Activated CD8-positive, alpha-beta memory T cell treated with anti-CD3 and anti-CD28 coated beads for 36 hours (primary cell): ENCODE results near the gene KNTC1. TPM values are rescaled to one million over a fixed set of nuclear protein-coding genes. Genes with fewer than 3 reads are reported as not detected.
"Not testable (repeated sequence)": the region's sequence is repeated elsewhere in the genome, so short reads cannot be mapped to it uniquely, and the experiment has no call there.

Experiments
- CTCF ChIA-PET: fragments of 350-600 bp; sonication (Branson Sonifier 250); formaldehyde crosslinking; loops from one replicate; lab custom pipeline; 2021; ENCODE audit warnings: antibody characterized with exemption; lab: Charles Lee
- POLR2A ChIA-PET: fragments of 350-600 bp; sonication (Branson Sonifier 250); formaldehyde crosslinking; loops from one replicate; lab custom pipeline; 2021; ENCODE audit warnings: antibody characterized with exemption; lab: Charles Lee
- total RNA-seq, 2 experiments: library from RNA; stranded (reverse); gene quantifications; one replicate each; pipeline ENCODE4 v1.2.3, GENCODE V29; 2021

The KNTC1 gene
- total RNA-seq: 10 to 100 TPM; 90.7 to 97.8 TPM

- POLR2A ChIA-PET: interaction anchor here (0.6 to 4.2 kb wide), 8 partner anchors 15 to 301 kb away, joined by 3 to 48 read pairs (median 3); partner anchors contain the start of gene ZCCHC8
- CTCF ChIA-PET: interaction anchor here (2.3 kb wide), 1 partner anchor 26 kb away, joined by 10 read pairs; the partner anchor contains the start of gene ZCCHC8
These were observed at the start of gene KNTC1, which contains the start of gene RSRC2 for GRCh38 chr12:122526683-122527477. TSS of gene KNTC1 (plus strand) at chr12:122527249. CDS start at chr12:122530064, 2,815 bp downstream. TSS of gene RSRC2 (minus strand) at chr12:122526936. CDS start at chr12:122526853, 83 bp downstream.

GRCh38 chr12:122480753-122481152 lies 46.3 kb upstream of the KNTC1 start:
- CTCF ChIA-PET: no interaction called here
- POLR2A ChIA-PET: no interaction called here

DNA sequence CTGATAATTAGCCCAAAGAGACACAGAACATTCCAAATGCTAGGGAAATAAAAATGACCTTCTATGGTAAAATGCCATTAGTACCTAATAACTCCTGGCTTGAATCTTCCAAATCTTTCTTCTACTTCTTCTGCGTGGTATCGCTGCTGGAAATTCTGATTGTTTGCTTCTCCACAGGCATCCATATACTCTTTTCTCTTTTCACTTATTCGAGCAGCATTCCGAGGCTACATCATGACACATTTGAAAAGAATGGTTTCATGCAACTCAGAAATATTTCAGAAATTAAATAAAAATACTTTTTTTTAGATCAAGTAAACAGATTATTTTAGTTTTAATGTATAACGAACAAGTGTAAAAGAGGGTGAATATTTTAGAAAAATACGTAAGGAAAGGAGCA lies 45.2 kb upstream of the KNTC1 start:
- CTCF ChIA-PET: no interaction called here
- POLR2A ChIA-PET: no interaction called here

DNA sequence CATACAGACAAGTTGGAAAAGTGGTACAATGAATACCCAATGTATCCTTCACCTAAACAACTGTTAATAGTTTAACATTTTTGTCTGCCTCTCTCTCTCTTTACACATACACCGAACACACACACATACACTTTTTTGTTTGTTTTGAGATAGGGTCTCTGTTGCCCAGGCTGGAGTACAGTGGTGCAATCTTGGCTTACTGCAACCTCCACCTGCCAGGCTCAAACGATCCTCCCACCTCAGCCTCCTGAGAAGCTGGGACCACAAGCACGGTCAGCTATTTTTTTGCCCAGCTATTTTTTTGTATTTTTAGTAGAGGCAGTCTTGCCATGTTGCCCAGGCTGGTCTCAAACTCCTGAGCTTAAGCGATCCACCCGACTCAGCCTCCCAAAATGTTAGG lies 43.1 kb upstream of the KNTC1 start:
- CTCF ChIA-PET: interaction anchor here (0.6 to 1.3 kb wide), 3 partner anchors 14 to 17 kb away, joined by 3 to 4 read pairs (median 3); partner anchors contain the start of gene ZCCHC8
- POLR2A ChIA-PET: interaction anchor here (0.9 kb wide), 1 partner anchor 15 kb away, joined by 3 read pairs; no protein-coding TSS in a partner anchor

DNA sequence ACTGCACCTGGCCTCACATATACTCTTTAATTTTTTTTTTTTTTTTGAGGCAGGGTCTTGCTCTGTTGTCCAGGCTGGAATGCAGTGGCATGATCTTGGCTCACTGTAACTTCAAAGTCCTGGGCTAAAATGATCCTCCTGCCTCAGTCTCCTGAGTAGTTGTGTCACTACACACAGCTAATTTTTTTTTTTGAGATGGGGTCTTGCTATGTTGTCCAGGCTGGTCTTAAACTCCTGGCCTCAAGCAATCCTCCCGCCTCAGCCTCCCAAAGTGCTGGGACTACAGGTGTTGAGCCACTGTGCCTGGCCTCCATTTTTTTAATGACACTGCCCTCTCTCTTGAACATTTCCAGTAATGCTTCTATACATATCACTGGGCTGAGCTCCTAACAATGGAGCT lies 42.7 kb upstream of the KNTC1 start:
- CTCF ChIA-PET: interaction anchor here (0.6 to 1.3 kb wide), 3 partner anchors 14 to 17 kb away, joined by 3 to 4 read pairs (median 3); partner anchors contain the start of gene ZCCHC8
- POLR2A ChIA-PET: interaction anchor here (0.9 kb wide), 1 partner anchor 14 kb away, joined by 3 read pairs; no protein-coding TSS in a partner anchor

- CTCF ChIA-PET: interaction anchor here (0.7 kb wide), 1 partner anchor 100 kb away, joined by 3 read pairs; no protein-coding TSS in a partner anchor
- POLR2A ChIA-PET: not testable (repeated sequence)
These were observed 40.7 kb upstream of the KNTC1 start for GRCh38 chr12:122486360-122486759.

DNA sequence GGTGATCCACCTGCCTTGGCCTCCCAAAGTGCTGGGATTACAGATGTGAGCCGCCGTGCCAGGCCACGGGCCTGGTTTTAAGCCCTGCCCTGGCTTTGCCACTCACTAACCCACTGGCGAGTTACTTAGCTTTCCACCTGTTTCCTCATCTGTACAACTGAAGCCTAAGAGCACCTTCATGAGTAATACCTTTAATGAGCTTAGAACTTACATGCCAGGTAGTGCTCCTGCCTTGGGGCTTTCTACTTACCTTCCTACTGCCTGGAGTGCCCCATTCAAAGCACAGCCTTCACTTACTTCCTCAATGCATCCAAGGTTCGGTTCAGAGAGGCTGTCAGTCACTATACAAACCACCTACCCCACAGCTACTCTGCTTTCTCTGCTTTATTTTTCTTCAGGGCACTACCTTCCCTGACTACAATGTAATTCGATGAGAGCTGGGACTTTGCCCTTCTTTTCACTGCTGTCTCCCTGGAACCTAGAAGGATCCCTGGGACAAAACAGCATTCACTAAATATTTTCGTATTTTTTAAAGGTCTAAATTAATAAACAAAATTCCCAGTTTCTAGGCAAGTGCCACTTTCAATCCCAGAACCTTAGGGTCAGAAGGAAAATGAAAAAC lies 40.1 kb upstream of the KNTC1 start:
- CTCF ChIA-PET: interaction anchor here (0.7 kb wide), 1 partner anchor 99 kb away, joined by 3 read pairs; no protein-coding TSS in a partner anchor
- POLR2A ChIA-PET: no interaction called here

GRCh38 chr12:122487807-122488206 lies 39.2 kb upstream of the KNTC1 start:
- POLR2A ChIA-PET: not testable (repeated sequence)

DNA sequence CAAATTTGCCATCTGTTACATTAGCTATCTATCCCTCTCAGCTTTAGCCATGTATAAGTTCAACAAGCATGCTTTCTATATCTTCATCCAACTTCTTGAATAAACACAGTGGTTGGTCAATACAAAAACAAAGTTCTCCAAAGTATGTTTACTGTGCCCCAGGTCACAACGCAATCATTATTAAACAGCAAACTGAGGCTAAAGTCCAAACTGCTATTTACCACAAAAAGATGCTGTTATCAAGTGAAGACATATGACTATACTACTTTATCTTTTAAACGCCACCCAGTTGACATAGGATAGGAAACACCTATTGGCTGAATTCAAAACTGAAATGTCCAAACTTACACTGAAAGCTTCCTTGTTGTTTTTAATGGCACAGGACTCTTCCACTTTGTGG lies 38.0 kb upstream of the KNTC1 start:
- ChIA-PET CTCF (interaction anchor here (0.6 kb wide), 1 partner anchor 528 kb away, joined by 3 read pairs; no protein-coding TSS in a partner anchor), POLR2A (interaction anchor here (0.6 kb wide), 1 partner anchor 113 kb away, joined by 3 read pairs; no protein-coding TSS in a partner anchor)

More at GRCh38 chr12:122487807-122488206, 39.2 kb upstream of the KNTC1 start:
- CTCF ChIA-PET: interaction anchor here (0.6 kb wide), 1 partner anchor 49 kb away, joined by 4 read pairs; no protein-coding TSS in a partner anchor

DNA sequence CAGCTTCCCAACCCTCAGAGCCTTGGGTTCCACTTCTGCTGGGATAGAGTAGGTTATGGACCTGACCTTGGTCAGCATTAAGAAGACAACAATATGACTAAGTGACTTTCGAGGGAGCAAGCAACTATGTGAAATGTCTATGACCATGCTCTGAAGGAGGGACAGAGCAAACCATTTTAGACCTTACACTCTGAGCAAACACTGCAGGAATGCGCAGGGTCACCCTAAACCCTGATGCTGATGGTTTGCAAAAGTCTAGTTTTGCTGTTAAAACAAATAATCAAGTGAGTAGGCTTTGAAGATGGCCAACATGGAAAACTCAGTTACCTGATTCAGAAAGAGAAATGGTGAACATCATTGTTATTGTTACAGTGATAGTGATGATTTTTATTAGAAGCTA lies 35.1 kb upstream of the KNTC1 start:
- POLR2A ChIA-PET: interaction anchor here (1.1 kb wide), 1 partner anchor 9 kb away, joined by 7 read pairs; the partner anchor contains the start of gene ZCCHC8
- CTCF ChIA-PET: no interaction called here

GRCh38 chr12:122493222-122493621 lies 33.8 kb upstream of the KNTC1 start:
- POLR2A ChIA-PET: not testable (repeated sequence)

GRCh38 chr12:122495258-122495657 lies 31.8 kb upstream of the KNTC1 start:
- ChIA-PET POLR2A (no interaction called here), CTCF (interaction anchor here (1.1 kb wide), 1 partner anchor 142 kb away, joined by 3 read pairs; no protein-coding TSS in a partner anchor)

More at GRCh38 chr12:122493222-122493621, 33.8 kb upstream of the KNTC1 start:
- CTCF ChIA-PET: not testable (repeated sequence)

GRCh38 chr12:122499991-122500684 lies 26.9 kb upstream of the KNTC1 start:
- CTCF ChIA-PET: interaction anchor here (1.3 to 2.5 kb wide), 5 partner anchors 12 to 100 kb away, joined by 3 to 10 read pairs (median 3); partner anchors contain the start of genes KNTC1 and RSRC2

GRCh38 chr12:122500685-122501488 lies 26.2 kb upstream of the KNTC1 start, which contains the start of gene ZCCHC8:
TSS of gene ZCCHC8 (minus strand) at chr12:122500932. CDS start at chr12:122500840, 92 bp downstream.
- CTCF ChIA-PET: interaction anchor here (1.3 to 2.5 kb wide), 5 partner anchors 12 to 101 kb away, joined by 3 to 10 read pairs (median 3); partner anchors contain the start of genes KNTC1 and RSRC2
- POLR2A ChIA-PET: interaction anchor here (0.5 to 3.1 kb wide), 13 partner anchors 9 to 1285 kb away, joined by 3 to 48 read pairs (median 3); partner anchors contain the start of genes KNTC1 and RSRC2

More at GRCh38 chr12:122499991-122500684, 26.9 kb upstream of the KNTC1 start:
- POLR2A ChIA-PET: interaction anchor here (0.5 to 3.1 kb wide), 8 partner anchors 8 to 1285 kb away, joined by 3 to 48 read pairs (median 4); partner anchors contain the start of genes KNTC1 and RSRC2

- CTCF ChIA-PET: interaction anchor here (1.3 to 2.5 kb wide), 3 partner anchors 11 to 102 kb away, joined by 3 to 10 read pairs (median 4); partner anchors contain the start of genes KNTC1 and RSRC2
These were observed 25.5 kb upstream of the KNTC1 start for GRCh38 chr12:122501489-122501989.

GRCh38 chr12:122503147-122503751 lies 23.8 kb upstream of the KNTC1 start:
- ChIA-PET CTCF (no interaction called here), POLR2A (interaction anchor here (0.6 to 1.1 kb wide), 2 partner anchors 10 to 24 kb away, joined by 4 to 6 read pairs; partner anchors contain the start of genes KNTC1 and RSRC2)

More at GRCh38 chr12:122501489-122501989, 25.5 kb upstream of the KNTC1 start:
- POLR2A ChIA-PET: interaction anchor here (0.7 to 3.1 kb wide), 8 partner anchors 9 to 275 kb away, joined by 3 to 48 read pairs (median 4); partner anchors contain the start of genes KNTC1 and RSRC2
